HEK293T (cell line): ENCODE data around the gene PCBP4.

Source experiments
- CTCF ChIA-PET: fragments of 350-600 bp; formaldehyde crosslinking; extraction: SDS; loops from one replicate; lab custom pipeline; 2021; ENCODE audit warnings: antibody characterized with exemption, inconsistent platforms; lab: Yijun Ruan, JAX
- POLR2A ChIA-PET: fragments of 350-600 bp; formaldehyde crosslinking; extraction: SDS; loops from one replicate; lab custom pipeline; 2020; ENCODE audit warnings: antibody characterized with exemption, inconsistent platforms; lab: Yijun Ruan, JAX
- DNase-seq: peaks from one replicate; pipeline ENCODE4 v3.0.0; 2012; ENCODE audit warnings: mixed read lengths; ENCODE audit errors: extremely low spot score
- ARNT ChIP-seq: fragments of 450-650 bp; IDR thresholded peaks from 2 replicates; pipeline ENCODE4 v1.6.1; 2017; ENCODE audit warnings: mild to moderate bottlenecking
- BHLHE40 ChIP-seq: fragments of 450-650 bp; IDR thresholded peaks from 2 replicates; pipeline ENCODE4 v1.6.1; 2016; ENCODE audit warnings: mild to moderate bottlenecking, moderate library complexity, borderline replicate concordance
- CTBP1 ChIP-seq: fragments of 450-650 bp; IDR thresholded peaks from 2 replicates; pipeline ENCODE4 v1.6.1; 2016; ENCODE audit warnings: borderline replicate concordance
- ELF4 ChIP-seq: fragments of 450-650 bp; IDR thresholded peaks from 2 replicates; pipeline ENCODE4 v1.6.1; 2017; ENCODE audit warnings: antibody characterized with exemption
- FOXA1 ChIP-seq: fragments of 450-650 bp; IDR thresholded peaks from 2 replicates; pipeline ENCODE4 v1.6.1; 2016; ENCODE audit warnings: mild to moderate bottlenecking
- FOXK2 ChIP-seq: fragments of 450-650 bp; IDR thresholded peaks from 2 replicates; pipeline ENCODE4 v1.6.1; 2016; ENCODE audit warnings: mild to moderate bottlenecking
- FOXM1 ChIP-seq: fragments of 450-650 bp; IDR thresholded peaks from 2 replicates; pipeline ENCODE4 v1.6.1; 2017; ENCODE audit warnings: mild to moderate bottlenecking, borderline replicate concordance
- HDGF ChIP-seq: fragments of 450-650 bp; IDR thresholded peaks from 2 replicates; pipeline ENCODE4 v1.6.1; 2017; ENCODE audit warnings: antibody characterized with exemption, borderline replicate concordance
- L3MBTL2 ChIP-seq: fragments of 450-650 bp; conservative IDR thresholded peaks from 2 replicates; pipeline ENCODE4 v1.6.1; 2016; ENCODE audit warnings: mild to moderate bottlenecking
- LEF1 ChIP-seq: fragments of 450-650 bp; IDR thresholded peaks from 2 replicates; pipeline ENCODE4 v1.6.1; 2017; ENCODE audit warnings: mild to moderate bottlenecking, borderline replicate concordance
- NFRKB ChIP-seq: fragments of 450-650 bp; IDR thresholded peaks from 2 replicates; pipeline ENCODE4 v1.6.1; 2016; ENCODE audit warnings: mild to moderate bottlenecking, moderate library complexity
- PKNOX1 ChIP-seq: fragments of 450-650 bp; IDR thresholded peaks from 2 replicates; pipeline ENCODE4 v1.6.1; 2016
- SP1 ChIP-seq: fragments of 450-650 bp; IDR thresholded peaks from 2 replicates; pipeline ENCODE4 v1.6.1; 2017
- SUZ12 ChIP-seq: fragments of 450-650 bp; IDR thresholded peaks from 2 replicates; pipeline ENCODE4 v1.6.1; 2016; ENCODE audit warnings: mild to moderate bottlenecking
- TARDBP ChIP-seq: fragments of 450-650 bp; IDR thresholded peaks from 2 replicates; pipeline ENCODE4 v1.6.1; 2016
- ZNF384 ChIP-seq: fragments of 450-650 bp; IDR thresholded peaks from 2 replicates; pipeline ENCODE4 v1.6.1; 2016

The PCBP4 gene

GRCh38 chr3:52004906-52005395, 37.7 kb upstream of the PCBP4 start:
- no peak for DNase-seq
- TF ChIP-seq BHLHE40 (no peak), ELF4 (no peak), SP1 (no peak), FOXA1 (no peak), HDGF (no peak), PKNOX1 (no peak), CTBP1 (no peak), TARDBP (no peak), FOXK2 (no peak), L3MBTL2 (no peak), LEF1 (no peak)
- ChIA-PET POLR2A (interaction anchor here (0.9 to 3.7 kb wide), 5 partner anchors 9 to 150 kb away, joined by 4 to 21 read pairs (median 6); partner anchors contain the start of genes DUSP7, POC1A and RPL29), CTCF (interaction anchor here (0.5 to 3.5 kb wide), 19 partner anchors 7 to 334 kb away, joined by 3 to 31 read pairs (median 6); partner anchors contain the start of genes ACY1, DUSP7, POC1A and RPL29)

GRCh38 chr3:52004163-52004787, 37.0 kb upstream of the PCBP4 start:
- peak; percentile 48 for DNase-seq
- no peak for TF ChIP-seq L3MBTL2
- ChIA-PET CTCF (interaction anchor here (0.7 to 3.5 kb wide), 19 partner anchors 8 to 335 kb away, joined by 3 to 31 read pairs (median 5); partner anchors contain the start of genes ACY1, DUSP7, POC1A and RPL29), POLR2A (interaction anchor here (0.6 to 3.7 kb wide), 5 partner anchors 8 to 141 kb away, joined by 3 to 21 read pairs (median 6); partner anchors contain the start of genes DUSP7 and RPL29)

- POLR2A ChIA-PET = interaction anchor here (3.7 kb wide), 1 partner anchor 53 kb away, joined by 21 read pairs; the partner anchor contains the start of gene DUSP7
- CTCF ChIA-PET = interaction anchor here (0.6 to 3.5 kb wide), 7 partner anchors 11 to 274 kb away, joined by 3 to 31 read pairs (median 6); no protein-coding TSS in a partner anchor
Measured at GRCh38 chr3:52002748-52003147, 35.5 kb upstream of the PCBP4 start.

GRCh38 chr3:52001443-52001974, 34.3 kb upstream of the PCBP4 start:
- CTCF ChIA-PET = interaction anchor here (0.6 to 3.2 kb wide), 14 partner anchors 13 to 338 kb away, joined by 3 to 19 read pairs (median 4); no protein-coding TSS in a partner anchor
- DNase-seq = peak; percentile 92
- TF ChIP-seq LEF1 = no peak; the same call in 1 of the 2 replicates
- no peak for TF ChIP-seq BHLHE40
- TF ChIP-seq TARDBP = no peak
- no peak for TF ChIP-seq ARNT
- TF ChIP-seq ZNF384 = peak; percentile 63; the same call in 1 of the 2 replicates
- TF ChIP-seq L3MBTL2 = no peak
- no peak for TF ChIP-seq FOXM1
- POLR2A ChIA-PET = no interaction called here

More at GRCh38 chr3:52002748-52003147, 35.5 kb upstream of the PCBP4 start:
- TF ChIP-seq CTBP1 = no peak
- no peak for TF ChIP-seq TARDBP
- TF ChIP-seq FOXA1 = no peak
- TF ChIP-seq NFRKB = no peak
- TF ChIP-seq SUZ12 = no peak
- DNase-seq = no peak

GRCh38 chr3:51999846-52000245, 32.6 kb upstream of the PCBP4 start:
- POLR2A ChIA-PET = no interaction called here
- CTCF ChIA-PET = interaction anchor here (1.0 to 3.1 kb wide), 2 partner anchors 26 to 128 kb away, joined by 3 to 6 read pairs; partner anchors contain the start of gene ABHD14B
- DNase-seq = no peak
- TF ChIP-seq FOXA1 = no peak
- TF ChIP-seq ELF4 = no peak
- no peak for TF ChIP-seq FOXM1
- TF ChIP-seq BHLHE40 = no peak
- TF ChIP-seq HDGF = no peak
- no peak for TF ChIP-seq TARDBP
- TF ChIP-seq L3MBTL2 = no peak
- no peak for TF ChIP-seq NFRKB
- TF ChIP-seq ARNT = no peak
- no peak for TF ChIP-seq FOXK2
- no peak for TF ChIP-seq CTBP1
- TF ChIP-seq SP1 = no peak
- TF ChIP-seq LEF1 = no peak
- TF ChIP-seq SUZ12 = no peak

GRCh38 chr3:51998774-51999173, 31.5 kb upstream of the PCBP4 start:
- TF ChIP-seq BHLHE40 (no peak), ARNT (no peak), L3MBTL2 (no peak), FOXM1 (no peak), NFRKB (no peak), PKNOX1 (no peak), SUZ12 (no peak), HDGF (no peak), FOXA1 (no peak)
- no peak for DNase-seq
- ChIA-PET POLR2A (interaction anchor here (1.2 to 1.6 kb wide), 5 partner anchors 16 to 156 kb away, joined by 3 to 5 read pairs (median 3); partner anchors contain the start of genes ABHD14B, PARP3, POC1A and RRP9), CTCF (interaction anchor here (0.7 to 1.6 kb wide), 2 partner anchors 9 to 57 kb away, joined by 4 to 5 read pairs; partner anchors contain the start of genes PARP3 and RRP9)
